ENCODE data around the gene CFAP61. TPM values are rescaled to one million over a fixed set of nuclear protein-coding genes. Genes with fewer than 3 reads are reported as not detected.

CFAP61 gene
- total and polyA plus RNA-seq, 12 donors = 0.53 to 3.6 (median 1.1) TPM; not detected in 3

- Histone ChIP-seq H3K4me1 (replicated peaks in 1 of 2) (no peaks in the 10 kb centered on the region), H3K27ac (no peak overlapping the region), H3K36me3 (replicated peaks in 1 of 2) (no peaks in the 10 kb centered on the region), H3K4me3 (no peak overlapping the region), H3K9me3 (replicated peaks in 1 of 3) (no peaks in the 10 kb centered on the region), H3K27me3 (no peaks in the 10 kb centered on the region)
- no peak for TF ChIP-seq POLR2A (IDR thresholded peaks at IDR 0.05)
- TF ChIP-seq, protein P1, sequence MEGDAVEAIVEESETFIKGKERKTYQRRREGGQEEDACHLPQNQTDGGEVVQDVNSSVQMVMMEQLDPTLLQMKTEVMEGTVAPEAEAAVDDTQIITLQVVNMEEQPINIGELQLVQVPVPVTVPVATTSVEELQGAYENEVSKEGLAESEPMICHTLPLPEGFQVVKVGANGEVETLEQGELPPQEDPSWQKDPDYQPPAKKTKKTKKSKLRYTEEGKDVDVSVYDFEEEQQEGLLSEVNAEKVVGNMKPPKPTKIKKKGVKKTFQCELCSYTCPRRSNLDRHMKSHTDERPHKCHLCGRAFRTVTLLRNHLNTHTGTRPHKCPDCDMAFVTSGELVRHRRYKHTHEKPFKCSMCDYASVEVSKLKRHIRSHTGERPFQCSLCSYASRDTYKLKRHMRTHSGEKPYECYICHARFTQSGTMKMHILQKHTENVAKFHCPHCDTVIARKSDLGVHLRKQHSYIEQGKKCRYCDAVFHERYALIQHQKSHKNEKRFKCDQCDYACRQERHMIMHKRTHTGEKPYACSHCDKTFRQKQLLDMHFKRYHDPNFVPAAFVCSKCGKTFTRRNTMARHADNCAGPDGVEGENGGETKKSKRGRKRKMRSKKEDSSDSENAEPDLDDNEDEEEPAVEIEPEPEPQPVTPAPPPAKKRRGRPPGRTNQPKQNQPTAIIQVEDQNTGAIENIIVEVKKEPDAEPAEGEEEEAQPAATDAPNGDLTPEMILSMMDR (IDR thresholded peaks at IDR 0.05) = no peak
- DNase-seq = no peak
- 81 to 88% (median 85%) methylated on average over 13 to 14 of the region's 14 CpGs for WGBS, 4 donors
- intact Hi-C loops (cut with DNase I) = no loop called here
Observed at GRCh38 chr20:20338133-20338730, 285.9 kb downstream of the CFAP61 start.

DNA sequence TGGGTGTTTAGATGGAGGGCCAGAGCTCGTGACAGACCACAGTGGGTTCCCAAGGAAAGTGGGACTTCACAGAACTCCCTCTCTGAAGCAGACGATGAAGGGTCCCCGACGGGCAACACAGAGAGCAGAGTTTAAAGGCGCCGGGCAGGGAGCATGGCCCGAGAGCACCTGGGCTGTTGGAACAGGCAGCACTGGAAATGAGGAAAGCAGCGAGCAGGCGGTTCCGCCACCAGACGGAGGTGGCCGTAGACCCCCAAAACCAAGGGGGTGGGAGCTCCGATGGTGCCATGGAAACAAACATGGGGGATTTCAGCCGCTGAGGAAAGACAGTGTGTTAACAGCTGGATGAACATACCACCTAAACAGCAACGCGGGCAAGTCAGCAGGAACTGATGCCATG lies 288.1 kb downstream of the CFAP61 start:
- 81 to 88% (median 87%) methylated on average over 13 to 16 of the region's 16 CpGs for WGBS, 4 donors
- Histone ChIP-seq H3K4me3 (no peak overlapping the region), H3K27ac (no peak overlapping the region), H3K36me3 (replicated peaks in 1 of 2) (no peaks in the 10 kb centered on the region), H3K9me3 (replicated peaks in 1 of 3) (no peaks in the 10 kb centered on the region), H3K27me3 (no peaks in the 10 kb centered on the region), H3K4me1 (replicated peaks in 1 of 2) (no peaks in the 10 kb centered on the region)
- DNase-seq = no peak
- TF ChIP-seq, protein P1 (IDR thresholded peaks at IDR 0.05) = no peak
- no peak for TF ChIP-seq POLR2A (IDR thresholded peaks at IDR 0.05)
- intact Hi-C loops (cut with DNase I) = no loop called here

GRCh38 chr20:20341371-20341770 lies 289.0 kb downstream of the CFAP61 start:
- intact Hi-C loops (cut with DNase I) = no loop called here

DNA sequence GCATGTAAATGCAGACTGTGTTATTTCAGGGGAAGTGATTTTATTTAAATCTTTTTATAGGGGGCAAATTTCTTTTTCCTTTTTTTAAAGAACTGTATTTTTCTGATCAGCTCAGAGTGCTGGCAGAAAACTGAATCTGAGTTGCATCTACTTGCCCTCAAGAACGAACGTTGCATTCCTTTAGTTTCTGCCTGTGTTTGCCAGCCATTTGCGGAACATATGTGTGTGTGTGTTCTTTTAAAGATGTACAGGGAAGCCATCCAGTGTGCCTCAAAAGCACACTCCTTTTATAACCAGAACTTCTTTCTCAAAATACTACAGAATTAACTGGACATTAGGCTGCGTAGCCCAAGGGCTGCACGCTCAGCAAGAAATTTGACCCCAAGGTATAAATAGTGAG lies 289.7 kb downstream of the CFAP61 start:
- no peaks in the 10 kb centered on the region for H3K27me3 ChIP-seq
- DNase-seq = no peak
- no peaks in the 10 kb centered on the region for H3K36me3 ChIP-seq (replicated peaks in 1 of 2)
- no peak overlapping the region for H3K4me3 ChIP-seq
- intact Hi-C loops (cut with DNase I) = no loop called here
- H3K9me3 ChIP-seq (replicated peaks in 1 of 3) = peaks cover 0 to 2% (median 0%) of the 10 kb centered on the region in 3 donors
- WGBS, 4 donors = 68 to 77% (median 69%) methylated on average over 5 of the region's 5 CpGs
- no peak overlapping the region for H3K27ac ChIP-seq
- TF ChIP-seq POLR2A (IDR thresholded peaks at IDR 0.05) = no peak
- TF ChIP-seq, protein P1 (IDR thresholded peaks at IDR 0.05) = no peak
- no peaks in the 10 kb centered on the region for H3K4me1 ChIP-seq (replicated peaks in 1 of 2)

More at GRCh38 chr20:20341371-20341770, 289.0 kb downstream of the CFAP61 start:
- no peaks in the 10 kb centered on the region for H3K9me3 ChIP-seq (replicated peaks in 1 of 3)
- 57 to 62% (median 58%) methylated on average over 4 of the region's 4 CpGs for WGBS, 4 donors
- no peak overlapping the region for H3K4me3 ChIP-seq
- H3K4me1 ChIP-seq (replicated peaks in 1 of 2) = no peaks in the 10 kb centered on the region
- H3K27ac ChIP-seq = no peak overlapping the region
- H3K36me3 ChIP-seq (replicated peaks in 1 of 2) = no peaks in the 10 kb centered on the region
- H3K27me3 ChIP-seq = no peaks in the 10 kb centered on the region
- TF ChIP-seq, protein P1 (IDR thresholded peaks at IDR 0.05) = no peak
- no peak for TF ChIP-seq POLR2A (IDR thresholded peaks at IDR 0.05)
- no peak for DNase-seq

Data from adrenal gland (tissue), 12 donors.